Activated CD8-positive, alpha-beta memory T cell treated with anti-CD3 and anti-CD28 coated beads, Interleukin-2, amount 10 ng/mL, durations not matched to agents 7 days and 5 days (primary cell): ENCODE data around the gene TMEM81. TPM values are rescaled to one million over a fixed set of nuclear protein-coding genes. Genes with fewer than 3 reads are reported as not detected.

Source experiments
- total RNA-seq, 2 experiments: library from RNA; stranded (reverse); gene quantifications; one replicate each; pipeline ENCODE4 v1.2.3, GENCODE V29; 2021

TMEM81 gene
- total RNA-seq, 2 experiments from 2014 or later: 2.3 to 3.0 TPM

Other genes starting within 250 kb of the TMEM81 start
- gene NFASC, start 213.6 kb downstream of the TMEM81 start, total RNA-seq: under 1 TPM; 0.14 to 0.23 TPM
- gene CNTN2, start 41.2 kb downstream of the TMEM81 start, total RNA-seq: not detected
- gene RBBP5, start 37.5 kb upstream of the TMEM81 start, total RNA-seq: 10 to 100 TPM; 22.8 to 23.0 TPM
- 10 to 100 TPM in 1 of 2 experiments, 1 to 10 TPM in 1; 8.7 to 11.6 TPM for gene DSTYK, start 127.2 kb upstream of the TMEM81 start, total RNA-seq
- 1 to 10 TPM; 2.6 to 5.3 TPM for gene TMCC2, start 143.5 kb upstream of the TMEM81 start, total RNA-seq
- 1 to 10 TPM; 1.9 to 6.0 TPM for gene NUAK2, start 237.3 kb upstream of the TMEM81 start, total RNA-seq